ENCODE measurements around the gene PLCZ1. TPM values are rescaled to one million over a fixed set of nuclear protein-coding genes. Genes with fewer than 3 reads are reported as not detected.

PLCZ1 gene
- total and polyA plus RNA-seq, 2 experiments from 2014 or later, result not detected

GRCh38 chr12:18683327-18684013, 54.3 kb downstream of the PLCZ1 start (continued):
- TF ChIP-seq CTCF (conservative IDR thresholded peaks at IDR 0.05; ENCODE audit: low read depth in 2 of 2) (no peak), CREB1 (CRISPR knock-in tag; IDR thresholded peaks at IDR 0.05; ENCODE audit: low read depth) (no peak)
- TF ChIP-seq, protein P1, sequence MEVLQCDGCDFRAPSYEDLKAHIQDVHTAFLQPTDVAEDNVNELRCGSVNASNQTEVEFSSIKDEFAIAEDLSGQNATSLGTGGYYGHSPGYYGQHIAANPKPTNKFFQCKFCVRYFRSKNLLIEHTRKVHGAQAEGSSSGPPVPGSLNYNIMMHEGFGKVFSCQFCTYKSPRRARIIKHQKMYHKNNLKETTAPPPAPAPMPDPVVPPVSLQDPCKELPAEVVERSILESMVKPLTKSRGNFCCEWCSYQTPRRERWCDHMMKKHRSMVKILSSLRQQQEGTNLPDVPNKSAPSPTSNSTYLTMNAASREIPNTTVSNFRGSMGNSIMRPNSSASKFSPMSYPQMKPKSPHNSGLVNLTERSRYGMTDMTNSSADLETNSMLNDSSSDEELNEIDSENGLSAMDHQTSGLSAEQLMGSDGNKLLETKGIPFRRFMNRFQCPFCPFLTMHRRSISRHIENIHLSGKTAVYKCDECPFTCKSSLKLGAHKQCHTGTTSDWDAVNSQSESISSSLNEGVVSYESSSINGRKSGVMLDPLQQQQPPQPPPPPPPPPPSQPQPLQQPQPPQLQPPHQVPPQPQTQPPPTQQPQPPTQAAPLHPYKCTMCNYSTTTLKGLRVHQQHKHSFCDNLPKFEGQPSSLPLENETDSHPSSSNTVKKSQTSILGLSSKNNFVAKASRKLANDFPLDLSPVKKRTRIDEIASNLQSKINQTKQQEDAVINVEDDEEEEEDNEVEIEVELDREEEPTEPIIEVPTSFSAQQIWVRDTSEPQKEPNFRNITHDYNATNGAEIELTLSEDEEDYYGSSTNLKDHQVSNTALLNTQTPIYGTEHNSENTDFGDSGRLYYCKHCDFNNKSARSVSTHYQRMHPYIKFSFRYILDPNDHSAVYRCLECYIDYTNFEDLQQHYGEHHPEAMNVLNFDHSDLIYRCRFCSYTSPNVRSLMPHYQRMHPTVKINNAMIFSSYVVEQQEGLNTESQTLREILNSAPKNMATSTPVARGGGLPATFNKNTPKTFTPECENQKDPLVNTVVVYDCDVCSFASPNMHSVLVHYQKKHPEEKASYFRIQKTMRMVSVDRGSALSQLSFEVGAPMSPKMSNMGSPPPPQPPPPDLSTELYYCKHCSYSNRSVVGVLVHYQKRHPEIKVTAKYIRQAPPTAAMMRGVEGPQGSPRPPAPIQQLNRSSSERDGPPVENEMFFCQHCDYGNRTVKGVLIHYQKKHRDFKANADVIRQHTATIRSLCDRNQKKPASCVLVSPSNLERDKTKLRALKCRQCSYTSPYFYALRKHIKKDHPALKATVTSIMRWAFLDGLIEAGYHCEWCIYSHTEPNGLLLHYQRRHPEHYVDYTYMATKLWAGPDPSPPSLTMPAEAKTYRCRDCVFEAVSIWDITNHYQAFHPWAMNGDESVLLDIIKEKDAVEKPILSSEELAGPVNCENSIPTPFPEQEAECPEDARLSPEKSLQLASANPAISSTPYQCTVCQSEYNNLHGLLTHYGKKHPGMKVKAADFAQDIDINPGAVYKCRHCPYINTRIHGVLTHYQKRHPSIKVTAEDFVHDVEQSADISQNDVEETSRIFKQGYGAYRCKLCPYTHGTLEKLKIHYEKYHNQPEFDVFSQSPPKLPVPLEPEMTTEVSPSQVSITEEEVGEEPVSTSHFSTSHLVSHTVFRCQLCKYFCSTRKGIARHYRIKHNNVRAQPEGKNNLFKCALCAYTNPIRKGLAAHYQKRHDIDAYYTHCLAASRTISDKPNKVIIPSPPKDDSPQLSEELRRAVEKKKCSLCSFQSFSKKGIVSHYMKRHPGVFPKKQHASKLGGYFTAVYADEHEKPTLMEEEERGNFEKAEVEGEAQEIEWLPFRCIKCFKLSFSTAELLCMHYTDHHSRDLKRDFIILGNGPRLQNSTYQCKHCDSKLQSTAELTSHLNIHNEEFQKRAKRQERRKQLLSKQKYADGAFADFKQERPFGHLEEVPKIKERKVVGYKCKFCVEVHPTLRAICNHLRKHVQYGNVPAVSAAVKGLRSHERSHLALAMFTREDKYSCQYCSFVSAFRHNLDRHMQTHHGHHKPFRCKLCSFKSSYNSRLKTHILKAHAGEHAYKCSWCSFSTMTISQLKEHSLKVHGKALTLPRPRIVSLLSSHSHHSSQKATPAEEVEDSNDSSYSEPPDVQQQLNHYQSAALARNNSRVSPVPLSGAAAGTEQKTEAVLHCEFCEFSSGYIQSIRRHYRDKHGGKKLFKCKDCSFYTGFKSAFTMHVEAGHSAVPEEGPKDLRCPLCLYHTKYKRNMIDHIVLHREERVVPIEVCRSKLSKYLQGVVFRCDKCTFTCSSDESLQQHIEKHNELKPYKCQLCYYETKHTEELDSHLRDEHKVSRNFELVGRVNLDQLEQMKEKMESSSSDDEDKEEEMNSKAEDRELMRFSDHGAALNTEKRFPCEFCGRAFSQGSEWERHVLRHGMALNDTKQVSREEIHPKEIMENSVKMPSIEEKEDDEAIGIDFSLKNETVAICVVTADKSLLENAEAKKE (CRISPR knock-in tag; IDR thresholded peaks at IDR 0.05), result no peak

DNA sequence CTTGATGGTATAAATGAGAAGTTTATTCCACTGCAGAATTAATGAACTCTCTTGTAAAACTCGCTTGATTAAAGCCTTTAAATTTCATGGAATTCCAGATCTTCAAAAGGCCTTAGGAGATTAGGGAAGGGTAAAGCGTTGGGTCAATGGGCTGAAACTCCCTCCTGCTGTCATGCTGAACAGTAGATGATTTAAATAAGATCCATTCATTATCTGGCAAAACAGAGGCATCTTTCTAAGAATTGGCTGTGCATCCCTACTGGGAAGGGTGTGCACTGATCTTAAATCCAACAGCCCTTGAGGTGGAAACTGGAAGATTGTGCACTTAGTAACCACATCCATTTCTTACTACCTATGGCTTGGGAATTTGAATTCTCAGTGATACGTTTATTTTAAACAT, 56.0 kb downstream of the PLCZ1 start:
- Histone ChIP-seq H3K27me3 (ENCODE audit: insufficient read depth) (no peaks in the 10 kb centered on the region), H3K36me3 (ENCODE audit: insufficient read depth) (no peaks in the 10 kb centered on the region), H2AFZ (no peak overlapping the region), H3K27ac (ENCODE audit: low read depth) (no peak overlapping the region), H4K20me1 (replicated peaks; ENCODE audit: insufficient read depth) (no peaks in the 10 kb centered on the region), H3F3A (replicated peaks; ENCODE audit: low read depth) (no peaks in the 10 kb centered on the region), H3K4me3 (no peak overlapping the region), H3K9me2 (ENCODE audit: insufficient read depth) (no peaks in the 10 kb centered on the region), H3K79me2 (replicated peaks; ENCODE audit: insufficient read depth) (no peaks in the 10 kb centered on the region), H3K4me1 (ENCODE audit: insufficient read depth) (peaks cover 15% of the 10 kb centered on the region; the same call in 1 of the 2 replicates), H3K4me2 (0 out of 2 replicates have a peak overlapping the region, but pooled peaks have one; percentile 8)
- Mint-ChIP-seq H3K4me1 (peaks cover 12% of the 10 kb centered on the region; the same call in 2 of the 3 replicates), H3K9me3 (no peaks in the 10 kb centered on the region), H3K27me3 (ENCODE audit: insufficient read depth, low read depth, poor library complexity) (no peaks in the 10 kb centered on the region), H3K36me3 (ENCODE audit: low read depth) (no peaks in the 10 kb centered on the region), H3K4me3 (no peak overlapping the region), H3K27ac (no peak overlapping the region)
- ATAC-seq (peak; percentile 81), DNase-seq (ENCODE audit: low spot score) (peak; percentile 43)
- TF ChIP-seq EZH2phosphoT487 (IDR thresholded peaks at IDR 0.05; ENCODE audit: unreplicated experiment) (no peak), NANOG (IDR thresholded peaks at IDR 0.05; ENCODE audit: borderline replicate concordance) (no peak; the same call in 1 of the 2 replicates), EZH2 (IDR thresholded peaks at IDR 0.05; ENCODE audit: low read depth, unreplicated experiment) (no peak), JUNB (IDR thresholded peaks at IDR 0.05; ENCODE audit: unreplicated experiment) (no peak), ZNF331 (CRISPR knock-in tag; IDR thresholded peaks at IDR 0.05; ENCODE audit: low read depth) (no peak), POLR2AphosphoS5 (IDR thresholded peaks at IDR 0.05; ENCODE audit: low read depth) (no peak), STAT1 (IDR thresholded peaks at IDR 0.05; ENCODE audit: unreplicated experiment) (no peak), ZNF114 (CRISPR knock-in tag; IDR thresholded peaks at IDR 0.05) (no peak), CTCF (conservative IDR thresholded peaks at IDR 0.05; ENCODE audit: low read depth in 2 of 2) (no peak)
- TF ChIP-seq, protein P2, sequence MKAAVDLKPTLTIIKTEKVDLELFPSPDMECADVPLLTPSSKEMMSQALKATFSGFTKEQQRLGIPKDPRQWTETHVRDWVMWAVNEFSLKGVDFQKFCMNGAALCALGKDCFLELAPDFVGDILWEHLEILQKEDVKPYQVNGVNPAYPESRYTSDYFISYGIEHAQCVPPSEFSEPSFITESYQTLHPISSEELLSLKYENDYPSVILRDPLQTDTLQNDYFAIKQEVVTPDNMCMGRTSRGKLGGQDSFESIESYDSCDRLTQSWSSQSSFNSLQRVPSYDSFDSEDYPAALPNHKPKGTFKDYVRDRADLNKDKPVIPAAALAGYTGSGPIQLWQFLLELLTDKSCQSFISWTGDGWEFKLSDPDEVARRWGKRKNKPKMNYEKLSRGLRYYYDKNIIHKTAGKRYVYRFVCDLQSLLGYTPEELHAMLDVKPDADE (IDR thresholded peaks at IDR 0.05), result no peak

Measured in GM23338 (cell line).